NOMO-1 (cell line): ENCODE measurements around the gene STAG3.
"Not testable (repeated sequence)": the region's sequence is repeated elsewhere in the genome, so short reads cannot be mapped to it uniquely, and the experiment has no call there.

Experiments used
- DNase-seq, 2 experiments: peaks; one replicate each; lab custom pipeline; 2025; ENCODE audit not compliant: unreplicated experiment in 2 of 2; lab: John Stamatoyannopoulos, UW

STAG3 gene

GRCh38 chr7:100177045-100178001, at the start of gene STAG3, which contains the start of gene GPC2:
Gene STAG3 (plus strand): TSS chr7:100177918. CDS start chr7:100180557, 2,639 bp downstream.
Gene GPC2 (minus strand): TSS chr7:100177381. CDS start chr7:100177199, 182 bp downstream.
- peak; percentile 98 for DNase-seq

GRCh38 chr7:100128637-100128963, 49.1 kb upstream of the STAG3 start:
- DNase-seq = no peak

GRCh38 chr7:100130220-100130607, 47.5 kb upstream of the STAG3 start:
- not testable (repeated sequence) for DNase-seq

GRCh38 chr7:100130608-100131453, 46.9 kb upstream of the STAG3 start:
- DNase-seq = peak; percentile 74 to 77

- no peak for DNase-seq
Measured at GRCh38 chr7:100132126-100132525, 45.6 kb upstream of the STAG3 start.

- DNase-seq = peak; percentile 65 to 75
Measured at GRCh38 chr7:100132697-100133151, 45.0 kb upstream of the STAG3 start.

- DNase-seq = no peak
Measured at GRCh38 chr7:100137851-100138760, 39.6 kb upstream of the STAG3 start.

GRCh38 chr7:100141555-100141949, 36.2 kb upstream of the STAG3 start:
- DNase-seq = peak; percentile 90 to 91

- no peak for DNase-seq
Measured at GRCh38 chr7:100142461-100142860, 35.3 kb upstream of the STAG3 start.

GRCh38 chr7:100146350-100146749, 31.4 kb upstream of the STAG3 start:
- peak in 1 of 2 experiments; percentile 37 for DNase-seq

GRCh38 chr7:100147278-100147677, 30.4 kb upstream of the STAG3 start:
- no peak for DNase-seq

GRCh38 chr7:100148225-100148558, 29.5 kb upstream of the STAG3 start:
- DNase-seq = no peak

GRCh38 chr7:100148559-100149328, 29.0 kb upstream of the STAG3 start, which contains the start of gene LAMTOR4:
Gene LAMTOR4 (plus strand): TSS chr7:100148918. CDS start chr7:100148973, 55 bp downstream.
- peak; percentile 100 for DNase-seq

- peak; percentile 88 to 97 for DNase-seq
Measured at GRCh38 chr7:100152404-100152803, 25.3 kb upstream of the STAG3 start.

- DNase-seq = no peak
Measured at GRCh38 chr7:100152937-100153666, 24.6 kb upstream of the STAG3 start.

GRCh38 chr7:100153708-100154535, 23.8 kb upstream of the STAG3 start:
- no peak for DNase-seq

GRCh38 chr7:100154651-100155491, 22.8 kb upstream of the STAG3 start:
- no peak for DNase-seq
